Measurements from ENCODE around the gene TMCC3. TPM values are rescaled to one million over a fixed set of nuclear protein-coding genes. Genes with fewer than 3 reads are reported as not detected.

The TMCC3 gene
- total RNA-seq, 1 experiment from 2014 or later: 2.1 TPM

DNA sequence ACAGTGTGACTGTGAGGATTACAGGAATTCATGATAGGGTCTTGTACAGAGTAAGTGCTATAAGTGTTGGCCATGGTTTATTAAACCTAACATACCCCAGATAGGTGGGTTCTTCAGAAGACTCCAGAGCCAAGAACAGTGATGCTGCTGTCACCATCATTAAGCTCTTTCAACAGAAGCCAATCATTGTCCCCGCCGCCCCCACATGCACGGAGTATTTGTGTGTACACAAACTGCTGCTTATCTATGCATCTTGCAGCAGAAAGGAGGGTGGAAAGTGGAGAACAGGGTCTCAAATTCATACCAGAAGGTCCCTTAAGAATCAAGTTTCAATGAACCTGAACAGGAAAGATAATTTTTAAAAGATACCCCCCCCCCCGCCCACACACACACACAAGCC, 51.2 kb downstream of the TMCC3 start:
- Mint-ChIP-seq H3K4me1 (ENCODE audit: low read depth, unreplicated experiment) (no peaks in the 10 kb centered on the region), H3K27me3 (ENCODE audit: insufficient read depth, unreplicated experiment) (no peaks in the 10 kb centered on the region), H3K9me3 (ENCODE audit: unreplicated experiment) (no peaks in the 10 kb centered on the region), H3K27ac (ENCODE audit: unreplicated experiment) (no peak overlapping the region), H3K36me3 (ENCODE audit: insufficient read depth, unreplicated experiment) (no peaks in the 10 kb centered on the region), H3K4me3 (ENCODE audit: unreplicated experiment) (no peak overlapping the region)
- ChIA-PET POLR2A (no interaction called here), CTCF (no interaction called here)
- Histone ChIP-seq H3K4me3 (ENCODE audit: low read depth, low read length) (no peak overlapping the region), H3K27me3 (replicated peaks; ENCODE audit: control insufficient read depth, insufficient read depth, low read length) (no peaks in the 10 kb centered on the region), H3K36me3 (ENCODE audit: control insufficient read depth, insufficient read depth, low read length) (no peaks in the 10 kb centered on the region), H3K9me3 (no peaks in the 10 kb centered on the region), H3K4me1 (no peaks in the 10 kb centered on the region)
- TF ChIP-seq, protein P1, sequence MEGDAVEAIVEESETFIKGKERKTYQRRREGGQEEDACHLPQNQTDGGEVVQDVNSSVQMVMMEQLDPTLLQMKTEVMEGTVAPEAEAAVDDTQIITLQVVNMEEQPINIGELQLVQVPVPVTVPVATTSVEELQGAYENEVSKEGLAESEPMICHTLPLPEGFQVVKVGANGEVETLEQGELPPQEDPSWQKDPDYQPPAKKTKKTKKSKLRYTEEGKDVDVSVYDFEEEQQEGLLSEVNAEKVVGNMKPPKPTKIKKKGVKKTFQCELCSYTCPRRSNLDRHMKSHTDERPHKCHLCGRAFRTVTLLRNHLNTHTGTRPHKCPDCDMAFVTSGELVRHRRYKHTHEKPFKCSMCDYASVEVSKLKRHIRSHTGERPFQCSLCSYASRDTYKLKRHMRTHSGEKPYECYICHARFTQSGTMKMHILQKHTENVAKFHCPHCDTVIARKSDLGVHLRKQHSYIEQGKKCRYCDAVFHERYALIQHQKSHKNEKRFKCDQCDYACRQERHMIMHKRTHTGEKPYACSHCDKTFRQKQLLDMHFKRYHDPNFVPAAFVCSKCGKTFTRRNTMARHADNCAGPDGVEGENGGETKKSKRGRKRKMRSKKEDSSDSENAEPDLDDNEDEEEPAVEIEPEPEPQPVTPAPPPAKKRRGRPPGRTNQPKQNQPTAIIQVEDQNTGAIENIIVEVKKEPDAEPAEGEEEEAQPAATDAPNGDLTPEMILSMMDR (IDR thresholded peaks at IDR 0.05; ENCODE audit: insufficient read depth in 1 of 2, low read depth in 1 of 2, low read length in 1 of 2, severe bottlenecking in 1 of 2, unreplicated experiment in 1 of 2): no peak
- no peak for DNase-seq
- intact Hi-C loops (cut with micrococcal nuclease; ENCODE audit: unreplicated experiment): no loop called here
- no TSS peak for BruUV-seq (replicated peaks)

- no peaks in the 10 kb centered on the region for H3K4me1 ChIP-seq
- Mint-ChIP-seq H3K27ac (ENCODE audit: unreplicated experiment) (no peak overlapping the region), H3K27me3 (ENCODE audit: insufficient read depth, unreplicated experiment) (no peaks in the 10 kb centered on the region), H3K9me3 (ENCODE audit: unreplicated experiment) (no peaks in the 10 kb centered on the region), H3K4me1 (ENCODE audit: low read depth, unreplicated experiment) (no peaks in the 10 kb centered on the region), H3K36me3 (ENCODE audit: insufficient read depth, unreplicated experiment) (no peaks in the 10 kb centered on the region), H3K4me3 (ENCODE audit: unreplicated experiment) (no peak overlapping the region)
- TF ChIP-seq, protein P1 (IDR thresholded peaks at IDR 0.05; ENCODE audit: insufficient read depth in 1 of 2, low read depth in 1 of 2, low read length in 1 of 2, severe bottlenecking in 1 of 2, unreplicated experiment in 1 of 2): no peak
- no peaks in the 10 kb centered on the region for H3K9me3 ChIP-seq
- ChIA-PET CTCF (no interaction called here), POLR2A (no interaction called here)
- no peak overlapping the region for H3K4me3 ChIP-seq (ENCODE audit: low read depth, low read length)
- DNase-seq: no peak
- no peaks in the 10 kb centered on the region for H3K27me3 ChIP-seq (replicated peaks; ENCODE audit: control insufficient read depth, insufficient read depth, low read length)
- intact Hi-C loops (cut with micrococcal nuclease; ENCODE audit: unreplicated experiment): no loop called here
- no TSS peak for BruUV-seq (replicated peaks)
- no peaks in the 10 kb centered on the region for H3K36me3 ChIP-seq (ENCODE audit: control insufficient read depth, insufficient read depth, low read length)
Observed at GRCh38 chr12:94597268-94597667, 53.1 kb downstream of the TMCC3 start.

DNA sequence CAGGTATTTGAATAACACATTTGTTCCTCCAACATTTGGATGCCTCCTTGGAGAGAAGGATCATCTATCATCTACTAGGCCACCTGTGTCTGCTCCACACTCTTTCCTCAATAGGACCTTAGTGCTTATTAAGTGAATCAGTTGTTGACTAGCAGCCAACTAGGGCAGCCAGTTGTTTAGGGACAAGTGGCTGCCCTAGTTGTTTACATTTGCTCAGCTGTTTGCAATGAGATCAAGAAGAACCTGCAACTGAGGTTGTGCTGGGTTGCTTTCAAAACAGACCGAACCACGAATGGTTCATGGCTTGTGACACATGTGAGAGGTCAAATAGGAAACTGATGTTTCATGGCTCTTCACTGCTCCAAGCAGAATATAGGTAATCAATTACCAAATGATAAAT, 53.8 kb downstream of the TMCC3 start:
- Mint-ChIP-seq H3K36me3 (ENCODE audit: insufficient read depth, unreplicated experiment) (no peaks in the 10 kb centered on the region), H3K4me1 (ENCODE audit: low read depth, unreplicated experiment) (no peaks in the 10 kb centered on the region), H3K9me3 (ENCODE audit: unreplicated experiment) (no peaks in the 10 kb centered on the region), H3K27ac (ENCODE audit: unreplicated experiment) (no peak overlapping the region), H3K4me3 (ENCODE audit: unreplicated experiment) (no peak overlapping the region), H3K27me3 (ENCODE audit: insufficient read depth, unreplicated experiment) (no peaks in the 10 kb centered on the region)
- H3K4me1 ChIP-seq: no peaks in the 10 kb centered on the region
- H3K9me3 ChIP-seq: no peaks in the 10 kb centered on the region
- ChIA-PET POLR2A (no interaction called here), CTCF (no interaction called here)
- DNase-seq: no peak
- no peaks in the 10 kb centered on the region for H3K27me3 ChIP-seq (replicated peaks; ENCODE audit: control insufficient read depth, insufficient read depth, low read length)
- H3K4me3 ChIP-seq (ENCODE audit: low read depth, low read length): no peak overlapping the region
- BruUV-seq (replicated peaks): no TSS peak
- TF ChIP-seq, protein P1 (IDR thresholded peaks at IDR 0.05; ENCODE audit: insufficient read depth in 1 of 2, low read depth in 1 of 2, low read length in 1 of 2, severe bottlenecking in 1 of 2, unreplicated experiment in 1 of 2): no peak
- intact Hi-C loops (cut with micrococcal nuclease; ENCODE audit: unreplicated experiment): no loop called here
- H3K36me3 ChIP-seq (ENCODE audit: control insufficient read depth, insufficient read depth, low read length): no peaks in the 10 kb centered on the region

Measured in Caco-2 (cell line).